Caco-2 (cell line): ENCODE data around the gene PLEKHN1. TPM values are rescaled to one million over a fixed set of nuclear protein-coding genes. Genes with fewer than 3 reads are reported as not detected.

Experiments used
- BruUV-seq: library from RNA; stranded (reverse); fragments of 400-500 nt; replicated peaks from 2 replicates; lab custom pipeline; 2021; lab: Mats Ljungman, UMichigan
- CTCF ChIA-PET: fragments of 300-600 bp; sonication (Branson Sonifier 250); formaldehyde crosslinking; loops from one replicate; lab custom pipeline; 2022; ENCODE audit warnings: antibody characterized with exemption; lab: Charles Lee
- POLR2A ChIA-PET: fragments of 300-600 bp; sonication (Branson Sonifier 250); formaldehyde crosslinking; loops from one replicate; lab custom pipeline; 2022; ENCODE audit warnings: antibody characterized with exemption; lab: Charles Lee
- DNase-seq, 2 experiments: peaks; one replicate each; pipeline versions ENCODE4 v3.0.0 to v3.0.0-alpha.2; 2020 to 2022
- H3K27me3 ChIP-seq: replicated peaks from 2 replicates; pipeline ENCODE4 v1.6.0; 2011; ENCODE audit warnings: low read length; ENCODE audit not compliant: control insufficient read depth, insufficient read depth
- H3K36me3 ChIP-seq: 2 replicates; pipeline ENCODE4 v1.5.1; 2011; ENCODE audit warnings: low read length; ENCODE audit not compliant: control insufficient read depth, insufficient read depth
- H3K4me1 ChIP-seq: fragments of 250-450 bp; sonication (Bioruptor Pico); 2 replicates; pipeline ENCODE4 v1.5.1; 2020; ENCODE audit warnings: mild to moderate bottlenecking
- H3K4me3 ChIP-seq: 2 replicates; pipeline ENCODE4 v1.5.1; 2011; ENCODE audit warnings: low read depth, mild to moderate bottlenecking, control low read depth, low read length
- H3K9me3 ChIP-seq: fragments of 250-450 bp; sonication (Bioruptor Pico); 2 replicates; pipeline ENCODE4 v1.5.1; 2020; ENCODE audit warnings: mild to moderate bottlenecking, moderate library complexity
- H3K27ac Mint-ChIP-seq: one replicate; pipeline ENCODE4 v1.8.0; 2022; ENCODE audit warnings: mixed read lengths; ENCODE audit not compliant: unreplicated experiment
- H3K27me3 Mint-ChIP-seq: one replicate; pipeline ENCODE4 v1.8.0; 2022; ENCODE audit warnings: mixed read lengths; ENCODE audit not compliant: insufficient read depth, unreplicated experiment
- H3K36me3 Mint-ChIP-seq: one replicate; pipeline ENCODE4 v1.8.0; 2022; ENCODE audit warnings: mild to moderate bottlenecking, mixed read lengths; ENCODE audit not compliant: insufficient read depth, unreplicated experiment
- H3K4me1 Mint-ChIP-seq: one replicate; pipeline ENCODE4 v1.8.0; 2022; ENCODE audit warnings: low read depth, mixed read lengths; ENCODE audit not compliant: unreplicated experiment
- H3K4me3 Mint-ChIP-seq: one replicate; pipeline ENCODE4 v1.8.0; 2022; ENCODE audit warnings: mild to moderate bottlenecking, moderate library complexity, mixed read lengths; ENCODE audit not compliant: unreplicated experiment
- H3K9me3 Mint-ChIP-seq: one replicate; pipeline ENCODE4 v1.8.0; 2022; ENCODE audit warnings: mixed read lengths; ENCODE audit not compliant: unreplicated experiment
- intact Hi-C: fragments of 100-400 bp; cut with micrococcal nuclease; formaldehyde crosslinking; loops from one replicate; pipeline ENCODE4 v1.10.0; 2022; ENCODE audit not compliant: unreplicated experiment
- total RNA-seq: library from RNA; stranded (reverse); gene quantifications from 2 replicates; pipeline ENCODE4 v1.2.3, GENCODE V29; 2022
- TF ChIP-seq, protein P1 (sequence below), 2 experiments: fragments of 200-600 bp in 1 of 2; IDR thresholded peaks; 1 replicate in 1 of 2; 2 replicates in 1 of 2; pipeline versions ENCODE4 v1.5.1 to v1.8.0; 2011 to 2022; ENCODE audit warnings: antibody characterized with exemption in 1 of 2, control low read depth in 1 of 2, inconsistent platforms in 1 of 2, low read depth in 1 of 2, low read length in 1 of 2, mild to moderate bottlenecking in 1 of 2, moderate library complexity in 1 of 2; ENCODE audit not compliant: insufficient read depth in 1 of 2, severe bottlenecking in 1 of 2, unreplicated experiment in 1 of 2

PLEKHN1 gene
- total RNA-seq, 1 experiment from 2014 or later = 3.1 TPM

DNA sequence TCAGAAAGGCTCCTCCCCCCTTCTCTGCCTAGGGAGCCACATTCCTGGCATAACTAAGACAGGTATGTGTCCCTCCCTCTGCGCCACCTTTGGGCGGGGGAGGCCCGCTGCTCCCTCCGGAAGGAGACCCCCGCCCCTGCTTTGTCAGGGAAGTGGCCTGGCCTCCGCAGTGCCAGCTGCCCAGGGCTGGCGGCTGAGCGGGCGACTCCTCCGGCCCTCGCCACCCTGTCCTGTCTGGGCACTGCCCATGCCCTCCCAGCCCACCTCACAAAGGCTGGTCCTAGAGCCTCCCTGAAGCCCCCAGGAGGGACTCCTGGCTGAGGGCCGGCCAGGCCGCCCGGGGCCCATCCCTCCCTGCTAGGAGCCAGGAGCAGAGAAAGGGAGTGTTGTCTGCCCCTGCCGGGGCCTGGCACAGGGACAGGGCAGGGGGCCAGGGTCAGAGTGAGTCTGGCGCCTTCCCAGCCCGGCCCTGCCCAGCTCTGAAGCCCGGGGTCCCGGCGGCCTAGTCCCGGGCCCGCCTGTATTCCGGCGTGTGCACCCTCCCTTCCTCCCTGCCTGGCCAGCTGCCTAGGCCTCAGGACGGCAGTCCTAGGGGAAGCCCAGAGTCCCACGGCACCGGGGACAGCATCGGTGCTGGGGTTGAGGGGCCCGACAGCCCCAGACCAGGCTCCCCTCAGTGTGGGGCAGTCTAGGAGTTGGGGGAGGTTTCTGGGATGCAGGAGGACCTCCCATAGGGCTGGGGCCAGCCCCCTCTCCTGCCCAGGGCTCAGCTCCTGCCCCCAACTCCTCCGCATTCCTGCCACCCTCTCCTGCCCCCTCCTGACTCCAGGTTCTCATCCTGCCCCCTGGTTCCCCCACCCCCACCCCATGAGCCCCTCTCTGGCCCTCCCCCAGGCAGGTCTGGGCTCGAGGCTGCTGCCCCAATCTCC is 58.8 kb downstream of the PLEKHN1 start:
- peak; percentile 87 to 92 for DNase-seq
- H3K4me1 Mint-ChIP-seq = peaks cover 13% of the 10 kb centered on the region
- H3K4me3 Mint-ChIP-seq = peak overlapping the region; percentile 56
- Histone ChIP-seq H3K4me3 (no peak overlapping the region), H3K4me1 (peaks cover 41% of the 10 kb centered on the region), H3K36me3 (peaks cover 3% of the 10 kb centered on the region; the same call in 1 of the 2 replicates), H3K27me3 (no peaks in the 10 kb centered on the region), H3K9me3 (no peaks in the 10 kb centered on the region)
- no TSS peak for BruUV-seq
- POLR2A ChIA-PET = interaction anchor here (0.6 to 0.8 kb wide), 2 partner anchors 34 to 41 kb away, joined by 3 to 8 read pairs; no protein-coding TSS in a partner anchor
- no peaks in the 10 kb centered on the region for H3K27me3 Mint-ChIP-seq
- no peaks in the 10 kb centered on the region for H3K9me3 Mint-ChIP-seq
- CTCF ChIA-PET = no interaction called here
- peaks cover 41% of the 10 kb centered on the region for H3K36me3 Mint-ChIP-seq
- intact Hi-C loops = no loop called here
- TF ChIP-seq, protein P1, sequence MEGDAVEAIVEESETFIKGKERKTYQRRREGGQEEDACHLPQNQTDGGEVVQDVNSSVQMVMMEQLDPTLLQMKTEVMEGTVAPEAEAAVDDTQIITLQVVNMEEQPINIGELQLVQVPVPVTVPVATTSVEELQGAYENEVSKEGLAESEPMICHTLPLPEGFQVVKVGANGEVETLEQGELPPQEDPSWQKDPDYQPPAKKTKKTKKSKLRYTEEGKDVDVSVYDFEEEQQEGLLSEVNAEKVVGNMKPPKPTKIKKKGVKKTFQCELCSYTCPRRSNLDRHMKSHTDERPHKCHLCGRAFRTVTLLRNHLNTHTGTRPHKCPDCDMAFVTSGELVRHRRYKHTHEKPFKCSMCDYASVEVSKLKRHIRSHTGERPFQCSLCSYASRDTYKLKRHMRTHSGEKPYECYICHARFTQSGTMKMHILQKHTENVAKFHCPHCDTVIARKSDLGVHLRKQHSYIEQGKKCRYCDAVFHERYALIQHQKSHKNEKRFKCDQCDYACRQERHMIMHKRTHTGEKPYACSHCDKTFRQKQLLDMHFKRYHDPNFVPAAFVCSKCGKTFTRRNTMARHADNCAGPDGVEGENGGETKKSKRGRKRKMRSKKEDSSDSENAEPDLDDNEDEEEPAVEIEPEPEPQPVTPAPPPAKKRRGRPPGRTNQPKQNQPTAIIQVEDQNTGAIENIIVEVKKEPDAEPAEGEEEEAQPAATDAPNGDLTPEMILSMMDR (IDR thresholded peaks at IDR 0.05; ENCODE audit: insufficient read depth in 1 of 2, low read depth in 1 of 2, low read length in 1 of 2, severe bottlenecking in 1 of 2, unreplicated experiment in 1 of 2) = no peak
- peak overlapping the region; percentile 84 for H3K27ac Mint-ChIP-seq

Other genes starting within 250 kb of the PLEKHN1 start
- gene SAMD11, start 42.6 kb upstream of the PLEKHN1 start, total RNA-seq = 0.54 and 0.63 TPM in 2 replicates
- 93.4 and 94.1 TPM in 2 replicates for gene NOC2L, start 7.2 kb upstream of the PLEKHN1 start, total RNA-seq
- 33.1 and 34.4 TPM in 2 replicates for gene KLHL17, start 5.9 kb upstream of the PLEKHN1 start, total RNA-seq
- gene PERM1, start 15.6 kb downstream of the PLEKHN1 start, total RNA-seq = 0.18 and 0.65 TPM in 2 replicates
- 45.5 and 53.8 TPM in 2 replicates for gene HES4, start 33.6 kb downstream of the PLEKHN1 start, total RNA-seq
- 55.5 and 63.1 TPM in 2 replicates for gene ISG15, start 47.0 kb downstream of the PLEKHN1 start, total RNA-seq
- gene AGRN, start 53.6 kb downstream of the PLEKHN1 start, total RNA-seq = 176 and 188 TPM in 2 replicates
- 0.56 and 0.57 TPM in 2 replicates for gene RNF223, start 107.8 kb downstream of the PLEKHN1 start, total RNA-seq
- 12.9 and 14.0 TPM in 2 replicates for gene C1orf159, start 149.6 kb downstream of the PLEKHN1 start, total RNA-seq
- gene TTLL10, start 207.4 kb downstream of the PLEKHN1 start, total RNA-seq = 0.29 and 1.2 TPM in 2 replicates
- not detected in 2 replicates for gene TNFRSF18, start 240.1 kb downstream of the PLEKHN1 start, total RNA-seq
- not detected in 2 replicates for gene TNFRSF4, start 247.7 kb downstream of the PLEKHN1 start, total RNA-seq